HFF-Myc (cell line): ENCODE data around the gene DHRS12.
A peak's percentile ranks its signal among the peaks of the same experiment; 100 is the strongest.

ENCODE experiments used
- DNase-seq: peaks from one replicate; pipeline ENCODE4 v3.0.0-alpha.2; 2011; ENCODE audit warnings: low read depth; ENCODE audit errors: extremely low read depth
- H3K4me3 ChIP-seq: replicated peaks from 2 replicates; pipeline ENCODE4 v1.5.1; 2011; ENCODE audit warnings: low read depth, mild to moderate bottlenecking, control low read depth, low read length
- TF ChIP-seq, protein P1 (sequence below): IDR thresholded peaks from 2 replicates; pipeline ENCODE4 v1.5.1; 2012; ENCODE audit warnings: mild to moderate bottlenecking, low read depth, low read length, control low read depth; ENCODE audit errors: missing control alignments

The DHRS12 gene

DNA sequence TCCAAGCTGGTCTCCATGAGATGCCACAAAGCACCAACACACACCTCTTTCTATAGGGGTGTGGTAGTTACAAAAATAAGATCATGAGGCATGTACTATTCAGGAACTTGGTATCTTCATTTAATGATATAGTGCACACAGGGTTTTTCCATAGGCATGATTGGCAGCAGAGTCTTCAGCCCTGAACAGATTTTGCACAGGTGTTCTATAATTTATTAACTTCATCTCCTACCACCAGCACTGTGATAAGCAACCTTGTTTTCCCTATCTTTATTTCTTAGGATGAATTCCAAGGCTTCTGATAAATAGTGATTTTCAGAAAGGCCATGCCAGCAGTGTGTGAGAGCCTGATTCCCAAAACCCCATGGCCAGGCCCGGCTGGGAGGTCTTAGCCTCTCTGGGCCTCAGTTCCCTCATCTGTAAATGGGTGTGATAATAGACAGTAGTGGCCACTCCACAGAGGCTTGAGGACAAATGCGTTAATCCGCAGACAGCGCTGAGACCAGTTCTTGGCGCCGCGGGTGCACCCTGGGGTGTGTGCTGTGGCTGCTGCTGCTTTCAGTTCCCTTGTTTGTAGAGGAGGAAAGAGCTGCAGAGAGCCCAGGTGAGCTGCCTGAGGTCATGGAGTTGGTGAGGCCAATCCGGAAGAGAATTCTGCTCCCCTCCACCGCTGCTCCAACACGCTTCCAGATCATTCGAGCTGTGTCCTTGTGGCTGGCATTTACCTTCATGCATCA, 33.1 kb downstream of the DHRS12 start:
- no peak overlapping the region for H3K4me3 ChIP-seq
- TF ChIP-seq, protein P1, sequence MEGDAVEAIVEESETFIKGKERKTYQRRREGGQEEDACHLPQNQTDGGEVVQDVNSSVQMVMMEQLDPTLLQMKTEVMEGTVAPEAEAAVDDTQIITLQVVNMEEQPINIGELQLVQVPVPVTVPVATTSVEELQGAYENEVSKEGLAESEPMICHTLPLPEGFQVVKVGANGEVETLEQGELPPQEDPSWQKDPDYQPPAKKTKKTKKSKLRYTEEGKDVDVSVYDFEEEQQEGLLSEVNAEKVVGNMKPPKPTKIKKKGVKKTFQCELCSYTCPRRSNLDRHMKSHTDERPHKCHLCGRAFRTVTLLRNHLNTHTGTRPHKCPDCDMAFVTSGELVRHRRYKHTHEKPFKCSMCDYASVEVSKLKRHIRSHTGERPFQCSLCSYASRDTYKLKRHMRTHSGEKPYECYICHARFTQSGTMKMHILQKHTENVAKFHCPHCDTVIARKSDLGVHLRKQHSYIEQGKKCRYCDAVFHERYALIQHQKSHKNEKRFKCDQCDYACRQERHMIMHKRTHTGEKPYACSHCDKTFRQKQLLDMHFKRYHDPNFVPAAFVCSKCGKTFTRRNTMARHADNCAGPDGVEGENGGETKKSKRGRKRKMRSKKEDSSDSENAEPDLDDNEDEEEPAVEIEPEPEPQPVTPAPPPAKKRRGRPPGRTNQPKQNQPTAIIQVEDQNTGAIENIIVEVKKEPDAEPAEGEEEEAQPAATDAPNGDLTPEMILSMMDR = no peak
- DNase-seq = no peak

DNA sequence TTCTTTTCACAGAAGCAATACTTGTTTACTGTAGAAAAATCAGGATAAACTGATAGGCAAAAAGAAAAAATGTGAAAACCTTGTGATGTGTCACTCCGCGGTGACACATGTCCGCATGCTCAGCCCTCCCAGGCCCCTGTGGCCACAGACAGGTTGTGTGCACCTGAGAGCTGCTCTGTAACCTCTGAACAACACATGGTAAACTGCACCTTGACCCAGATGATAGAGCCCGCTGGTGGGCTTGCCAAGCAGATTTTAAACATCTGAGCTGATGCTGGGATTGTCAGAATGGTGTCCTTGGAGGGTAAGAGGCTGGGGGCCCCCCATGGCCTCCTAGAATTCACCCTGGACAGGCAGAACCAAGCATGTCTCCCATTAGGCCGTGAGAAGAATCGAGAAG, 33.8 kb downstream of the DHRS12 start:
- DNase-seq = no peak
- TF ChIP-seq, protein P1 = no peak
- H3K4me3 ChIP-seq = no peak overlapping the region

DNA sequence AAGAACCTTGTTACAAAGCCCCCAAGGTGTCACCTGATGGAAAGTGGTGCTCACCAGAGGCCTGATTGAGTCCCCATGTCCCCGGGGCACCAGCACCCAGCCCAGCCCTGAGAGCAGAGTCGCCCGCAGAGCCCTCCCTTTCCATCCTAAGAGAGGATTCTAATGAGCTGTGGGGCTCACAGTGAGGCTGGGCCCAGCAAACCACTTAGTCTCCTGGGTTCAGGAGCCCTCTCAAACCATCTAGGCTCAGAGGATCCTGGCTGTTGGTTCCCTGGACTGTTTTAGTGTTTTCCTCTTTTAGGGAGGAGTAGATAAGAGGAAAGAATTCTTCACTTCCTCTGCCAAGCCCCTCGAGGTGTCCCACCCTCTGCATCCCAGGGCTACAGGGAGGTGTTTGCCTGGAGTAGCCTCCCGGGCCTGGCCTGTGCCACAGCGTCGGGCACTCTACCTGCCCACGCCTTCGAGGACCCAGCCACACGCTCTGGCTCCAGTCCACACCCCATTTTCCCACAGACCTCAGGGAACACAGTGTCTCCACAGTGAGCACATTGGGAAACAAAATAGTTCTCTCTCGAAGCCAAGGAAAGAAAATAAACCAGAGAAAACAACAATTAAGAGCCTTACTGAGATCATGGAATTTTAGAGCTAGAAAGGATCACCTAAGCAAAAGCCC, 34.4 kb downstream of the DHRS12 start:
- no peak overlapping the region for H3K4me3 ChIP-seq
- DNase-seq = no peak
- TF ChIP-seq, protein P1 = no peak

DNA sequence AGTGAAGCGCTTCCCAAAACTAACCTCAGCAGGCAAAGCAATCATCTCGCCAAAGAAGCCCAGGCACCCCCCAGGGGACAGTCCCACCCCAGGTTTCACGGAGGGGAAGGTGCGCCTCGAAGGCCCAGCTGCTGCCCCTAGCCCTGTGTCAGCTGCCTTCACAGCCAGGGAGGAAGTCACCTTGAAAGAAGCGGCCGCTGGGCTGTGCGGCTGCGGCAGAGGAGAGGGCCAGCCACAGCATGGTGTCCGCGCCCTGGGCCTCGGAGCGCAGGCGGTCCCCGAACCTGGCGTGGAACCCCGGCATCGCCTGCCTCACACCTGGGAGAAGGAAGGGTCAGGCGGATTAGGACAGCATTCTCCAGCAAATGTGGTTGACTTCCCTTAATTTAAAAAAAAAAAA, 35.0 kb downstream of the DHRS12 start:
- no peak for DNase-seq
- TF ChIP-seq, protein P1 = no peak

DNA sequence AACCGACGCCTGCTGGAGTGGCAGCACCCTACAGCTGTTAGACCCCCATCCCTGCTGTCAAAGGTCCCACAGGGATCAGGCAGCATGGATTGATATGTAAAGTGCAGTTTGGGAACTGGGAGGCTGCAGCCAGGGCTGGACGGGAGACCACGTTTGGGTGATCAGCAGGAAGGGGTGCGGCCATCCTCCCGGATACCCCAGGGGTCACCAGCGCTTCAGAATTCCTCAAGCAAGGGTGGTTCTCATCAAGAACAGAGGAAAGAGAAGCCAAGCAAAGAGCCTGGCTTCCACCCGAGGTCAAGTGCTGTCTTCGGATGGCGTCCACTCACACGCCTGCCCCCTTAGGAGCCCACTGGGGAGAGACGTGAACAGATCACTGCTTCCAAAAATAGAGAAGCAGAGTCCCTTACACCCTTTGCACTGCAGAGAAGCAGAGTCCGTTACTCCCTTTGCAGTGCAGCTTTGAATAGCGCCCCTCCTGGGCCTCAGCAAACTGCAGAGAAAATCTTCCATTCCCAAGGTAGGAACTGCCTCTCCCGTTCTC, 35.5 kb downstream of the DHRS12 start:
- H3K4me3 ChIP-seq = no peak overlapping the region
- no peak for DNase-seq
- TF ChIP-seq, protein P1 = peak; percentile 3

More for the DNA sequence above, 35.0 kb downstream of the DHRS12 start:
- H3K4me3 ChIP-seq = no peak overlapping the region

DNA sequence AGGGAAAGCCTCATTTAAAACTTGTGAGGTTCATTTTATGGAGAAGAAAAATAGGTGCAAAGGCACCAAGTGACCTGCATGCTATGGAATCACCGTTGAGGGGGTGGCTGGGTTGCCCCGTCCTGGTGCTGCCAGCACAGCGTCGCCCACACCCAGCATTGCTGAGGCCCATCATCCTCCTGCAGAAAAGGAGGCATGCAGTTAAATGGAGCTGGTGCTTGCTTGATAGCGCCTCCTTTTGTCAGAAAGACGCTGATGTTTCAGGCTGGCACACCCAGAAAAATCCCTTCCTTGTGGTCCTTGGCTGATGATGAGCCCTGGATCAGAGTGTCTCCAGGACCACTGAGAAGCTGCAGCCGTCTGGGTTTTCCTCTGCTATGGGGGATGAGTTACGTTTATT, 36.9 kb downstream of the DHRS12 start:
- no peak for DNase-seq
- TF ChIP-seq, protein P1 = peak; percentile 29
- no peak overlapping the region for H3K4me3 ChIP-seq
